Testis (tissue), 3 donors: ENCODE results near the gene CADPS. TPM values are rescaled to one million over a fixed set of nuclear protein-coding genes. Genes with fewer than 3 reads are reported as not detected.

Experiments
- DNase-seq: peaks from one replicate; pipeline ENCODE4 v3.0.0-alpha.2; 2019
- H3K27ac ChIP-seq, 2 donors: fragments of 200-600 bp; sonication (generic); one replicate each; pipeline ENCODE4 v1.5.1; 2019
- H3K27me3 ChIP-seq: fragments of 200-600 bp; sonication (generic); one replicate; pipeline ENCODE4 v1.5.1; 2019
- H3K36me3 ChIP-seq: fragments of 200-600 bp; sonication (generic); one replicate; pipeline ENCODE4 v1.5.1; 2017; ENCODE audit warnings: low read depth; ENCODE audit errors: missing control alignments
- H3K4me1 ChIP-seq: fragments of 200-600 bp; sonication (generic); one replicate; pipeline ENCODE4 v1.5.1; 2019
- H3K4me3 ChIP-seq, 2 donors: fragments of 200-600 bp; sonication (generic); one replicate each; pipeline ENCODE4 v1.5.1; 2017 to 2019
- H3K9me3 ChIP-seq: fragments of 200-600 bp; sonication (generic); one replicate; pipeline ENCODE4 v1.5.1; 2017
- CTCF ChIP-seq, 3 experiments: fragments of 450-650 bp in 2 of 3; fragments of 200-600 bp in 1 of 3; sonication (generic) in 1 of 3; IDR thresholded peaks; one replicate each; pipeline ENCODE4 v1.5.1; 2016 to 2019; ENCODE audit warnings: antibody characterized with exemption in 3 of 3, mild to moderate bottlenecking in 2 of 3, moderate library complexity in 1 of 3
- POLR2A ChIP-seq: fragments of 450-650 bp; IDR thresholded peaks from one replicate; pipeline ENCODE4 v1.6.1; 2017; ENCODE audit warnings: antibody characterized with exemption, mild to moderate bottlenecking, moderate library complexity
- WGBS, 2 donors: methylation state at CpG; one replicate each; pipeline ENCODE4 v1.1.5; 2018; 5-methylcytosine and 5-hydroxymethylcytosine counted together
- intact Hi-C: fragments of 100-400 bp; cut with DNase I; formaldehyde crosslinking; loops from one replicate; pipeline ENCODE4 v1.15.1; 2023; ENCODE audit warnings: low total_unique reads
- polyA plus RNA-seq: library from polyadenylated mRNA; stranded (reverse); fragments of 350-450 nt; fragmentation: Illumina TruSeq; extraction: RNeasy Lipid Tissue Mini Kit (QIAGEN cat#74804); gene quantifications from one replicate; pipeline ENCODE4 v1.2.3, GENCODE V29; 2014; ENCODE audit warnings: low read depth, low replicate concordance; ENCODE audit not compliant: insufficient read depth
- total RNA-seq, 2 donors: library from RNA; depleted of rRNA; stranded (reverse); fragments of >200 nt; gene quantifications; one replicate each; pipeline ENCODE4 v1.2.3, GENCODE V29; 2016

CADPS gene
- total and polyA plus RNA-seq, 3 donors from 2014 or later, result 8.6 to 56.4 (median 21.6) TPM

- Histone ChIP-seq H3K4me1 (no peaks in the 10 kb centered on the region), H3K27me3 (no peaks in the 10 kb centered on the region), H3K9me3 (no peaks in the 10 kb centered on the region), H3K4me3 (no peak overlapping the region), H3K27ac (no peak overlapping the region), H3K36me3 (no peaks in the 10 kb centered on the region)
- DNase-seq, result no peak
- WGBS, 2 donors, result 81 to 89% methylated on average over 6 of the region's 6 CpGs
- intact Hi-C loops, result no loop called here
- TF ChIP-seq CTCF (IDR thresholded peaks at IDR 0.05) (no peak), POLR2A (no peak)
Observed at GRCh38 chr3:62405135-62405534, 470.1 kb downstream of the CADPS start.

GRCh38 chr3:62404321-62404720, 470.9 kb downstream of the CADPS start:
- H3K4me1 ChIP-seq, result no peaks in the 10 kb centered on the region
- no peak for DNase-seq
- no peaks in the 10 kb centered on the region for H3K9me3 ChIP-seq
- H3K27ac ChIP-seq, result no peak overlapping the region
- TF ChIP-seq CTCF (IDR thresholded peaks at IDR 0.05) (no peak), POLR2A (no peak)
- H3K27me3 ChIP-seq, result no peaks in the 10 kb centered on the region
- intact Hi-C loops, result no loop called here
- H3K4me3 ChIP-seq, result no peak overlapping the region
- WGBS, 2 donors, result 84 to 88% methylated on average over 8 of the region's 8 CpGs
- no peaks in the 10 kb centered on the region for H3K36me3 ChIP-seq

- WGBS, 2 donors, result 82 to 92% methylated on average over 3 of the region's 3 CpGs
- no peak overlapping the region for H3K4me3 ChIP-seq
- DNase-seq, result no peak
- H3K27me3 ChIP-seq, result no peaks in the 10 kb centered on the region
- TF ChIP-seq POLR2A, result no peak
- no peak for TF ChIP-seq CTCF (IDR thresholded peaks at IDR 0.05)
- H3K27ac ChIP-seq, result no peak overlapping the region
- no peaks in the 10 kb centered on the region for H3K36me3 ChIP-seq
- H3K4me1 ChIP-seq, result no peaks in the 10 kb centered on the region
- intact Hi-C loops, result no loop called here
- no peaks in the 10 kb centered on the region for H3K9me3 ChIP-seq
Observed at GRCh38 chr3:62403765-62404164, 471.5 kb downstream of the CADPS start.

GRCh38 chr3:62392626-62393292, 482.5 kb downstream of the CADPS start:
- Histone ChIP-seq H3K27ac (no peak overlapping the region), H3K4me1 (no peaks in the 10 kb centered on the region), H3K36me3 (no peaks in the 10 kb centered on the region), H3K27me3 (no peaks in the 10 kb centered on the region), H3K4me3 (no peak overlapping the region), H3K9me3 (no peaks in the 10 kb centered on the region)
- no peak for DNase-seq
- TF ChIP-seq POLR2A (no peak), CTCF (IDR thresholded peaks at IDR 0.05) (no peak)
- WGBS, 2 donors, result 46 to 57% methylated on average over 5 of the region's 5 CpGs
- intact Hi-C loops, result no loop called here

- intact Hi-C loops, result no loop called here
- no peaks in the 10 kb centered on the region for H3K36me3 ChIP-seq
- WGBS, 2 donors, result 86 to 89% methylated on average over 3 of the region's 3 CpGs
- TF ChIP-seq CTCF (IDR thresholded peaks at IDR 0.05), result no peak
- no peak for TF ChIP-seq POLR2A
- no peak overlapping the region for H3K4me3 ChIP-seq
- no peak overlapping the region for H3K27ac ChIP-seq
- no peaks in the 10 kb centered on the region for H3K9me3 ChIP-seq
- no peak for DNase-seq
- no peaks in the 10 kb centered on the region for H3K4me1 ChIP-seq
- no peaks in the 10 kb centered on the region for H3K27me3 ChIP-seq
Observed at GRCh38 chr3:62387251-62387650, 488.0 kb downstream of the CADPS start.
